DND-41 (cell line): ENCODE data around the gene IGFLR1.

Experiments used
- ATAC-seq: fragments of 200-7000 bp; cut with Tn5 transposase; 3 replicates; pipeline ENCODE4 v1.9.1; 2021; ENCODE audit warnings: low read depth; ENCODE audit not compliant: insufficient read depth
- DNase-seq: peaks from one replicate; pipeline ENCODE4 v3.0.0-alpha.2; 2020
- H2AFZ ChIP-seq: 2 replicates; pipeline ENCODE4 v1.6.0; 2012; ENCODE audit warnings: low read depth, low read length
- H3K27ac ChIP-seq: 2 replicates; pipeline ENCODE4 v1.5.1; 2012; ENCODE audit warnings: low read length, inconsistent platforms
- H3K27me3 ChIP-seq: fragments of 200-600 bp; sonication (generic); 2 replicates; pipeline ENCODE4 v1.6.0; 2012; ENCODE audit warnings: low read length, mild to moderate bottlenecking, inconsistent platforms; ENCODE audit not compliant: insufficient read depth, poor library complexity
- H3K36me3 ChIP-seq: 2 replicates; pipeline ENCODE4 v1.5.1; 2012; ENCODE audit warnings: low read length, inconsistent platforms; ENCODE audit not compliant: insufficient read depth
- H3K4me1 ChIP-seq: 2 replicates; pipeline ENCODE4 v1.5.1; 2012; ENCODE audit warnings: mild to moderate bottlenecking, low read length; ENCODE audit not compliant: insufficient read depth
- H3K4me2 ChIP-seq: 2 replicates; pipeline ENCODE4 v1.6.0; 2012; ENCODE audit warnings: mild to moderate bottlenecking, moderate library complexity, low read length, inconsistent platforms; ENCODE audit not compliant: insufficient read depth
- H3K4me3 ChIP-seq, 2 experiments: fragments of 200-600 bp in 1 of 2; shearing (Covaris generic) in 1 of 2; 2 replicates each; pipeline ENCODE4 v1.5.1; 2012 to 2016; ENCODE audit warnings: inconsistent platforms in 2 of 2, low read length in 2 of 2, mild to moderate bottlenecking in 2 of 2, low read depth in 1 of 2, moderate library complexity in 1 of 2
- H3K79me2 ChIP-seq: 2 replicates; pipeline ENCODE4 v1.6.0; 2012; ENCODE audit warnings: low read length, inconsistent platforms; ENCODE audit not compliant: insufficient read depth
- H3K9ac ChIP-seq: 2 replicates; pipeline ENCODE4 v1.6.0; 2012; ENCODE audit warnings: low read depth, mild to moderate bottlenecking, inconsistent platforms, low read length, moderate library complexity
- H3K9me3 ChIP-seq: 2 replicates; pipeline ENCODE4 v1.5.1; 2012; ENCODE audit warnings: low read length, moderate library complexity, mild to moderate bottlenecking, inconsistent platforms; ENCODE audit not compliant: insufficient read depth, severe bottlenecking
- H4K20me1 ChIP-seq: 2 replicates; pipeline ENCODE4 v1.6.0; 2012; ENCODE audit warnings: low read length; ENCODE audit not compliant: insufficient read depth
- EZH2 ChIP-seq: IDR thresholded peaks from 3 replicates; pipeline ENCODE4 v1.6.1; 2012; ENCODE audit warnings: borderline replicate concordance, low read depth, mild to moderate bottlenecking, moderate library complexity, low read length, inconsistent platforms; ENCODE audit not compliant: severe bottlenecking
- TF ChIP-seq, protein P1 (sequence below): IDR thresholded peaks from 2 replicates; pipeline ENCODE4 v1.5.1; 2012; ENCODE audit warnings: borderline replicate concordance, low read length, moderate library complexity, mild to moderate bottlenecking; ENCODE audit not compliant: poor library complexity, severe bottlenecking; ENCODE audit errors: extremely low read depth

IGFLR1 gene

GRCh38 chr19:35781650-35782049, 39.4 kb upstream of the IGFLR1 start:
- Histone ChIP-seq H3K27ac (no peak overlapping the region), H3K79me2 (peaks cover 27% of the 10 kb centered on the region), H3K9me3 (no peaks in the 10 kb centered on the region), H3K9ac (no peak overlapping the region), H3K36me3 (peaks cover 88% of the 10 kb centered on the region), H3K4me1 (peaks cover 15% of the 10 kb centered on the region), H3K4me3 (no peak overlapping the region), H2AFZ (no peak overlapping the region), H3K4me2 (no peak overlapping the region), H4K20me1 (peaks cover 41% of the 10 kb centered on the region), H3K27me3 (no peaks in the 10 kb centered on the region)
- DNase-seq = no peak
- TF ChIP-seq, protein P1, sequence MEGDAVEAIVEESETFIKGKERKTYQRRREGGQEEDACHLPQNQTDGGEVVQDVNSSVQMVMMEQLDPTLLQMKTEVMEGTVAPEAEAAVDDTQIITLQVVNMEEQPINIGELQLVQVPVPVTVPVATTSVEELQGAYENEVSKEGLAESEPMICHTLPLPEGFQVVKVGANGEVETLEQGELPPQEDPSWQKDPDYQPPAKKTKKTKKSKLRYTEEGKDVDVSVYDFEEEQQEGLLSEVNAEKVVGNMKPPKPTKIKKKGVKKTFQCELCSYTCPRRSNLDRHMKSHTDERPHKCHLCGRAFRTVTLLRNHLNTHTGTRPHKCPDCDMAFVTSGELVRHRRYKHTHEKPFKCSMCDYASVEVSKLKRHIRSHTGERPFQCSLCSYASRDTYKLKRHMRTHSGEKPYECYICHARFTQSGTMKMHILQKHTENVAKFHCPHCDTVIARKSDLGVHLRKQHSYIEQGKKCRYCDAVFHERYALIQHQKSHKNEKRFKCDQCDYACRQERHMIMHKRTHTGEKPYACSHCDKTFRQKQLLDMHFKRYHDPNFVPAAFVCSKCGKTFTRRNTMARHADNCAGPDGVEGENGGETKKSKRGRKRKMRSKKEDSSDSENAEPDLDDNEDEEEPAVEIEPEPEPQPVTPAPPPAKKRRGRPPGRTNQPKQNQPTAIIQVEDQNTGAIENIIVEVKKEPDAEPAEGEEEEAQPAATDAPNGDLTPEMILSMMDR = no peak
- no peak for TF ChIP-seq EZH2
- no peak for ATAC-seq

DNA sequence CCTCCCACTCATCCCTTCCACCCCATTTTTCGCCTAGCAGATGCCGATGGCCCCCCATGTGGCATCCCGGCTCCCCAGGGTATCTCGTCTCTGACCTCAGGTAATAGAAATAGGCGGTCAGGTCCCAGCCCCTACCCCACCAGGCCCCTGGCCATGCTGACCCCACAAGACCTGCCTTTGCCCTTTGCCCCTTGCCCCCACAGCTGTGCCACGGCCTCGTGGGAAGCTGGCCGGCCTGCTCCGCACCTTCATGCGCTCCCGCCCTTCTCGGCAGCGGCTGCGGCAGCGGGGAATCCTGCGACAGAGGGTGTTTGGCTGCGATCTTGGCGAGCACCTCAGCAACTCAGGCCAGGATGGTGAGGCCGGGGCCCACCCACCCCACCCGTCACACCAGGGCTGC, 38.5 kb upstream of the IGFLR1 start:
- TF ChIP-seq, protein P1 = no peak
- TF ChIP-seq EZH2 = no peak
- Histone ChIP-seq H3K9me3 (no peaks in the 10 kb centered on the region), H3K4me2 (no peak overlapping the region), H3K27ac (no peak overlapping the region), H3K4me1 (peaks cover 22% of the 10 kb centered on the region), H4K20me1 (peaks cover 47% of the 10 kb centered on the region), H2AFZ (no peak overlapping the region), H3K79me2 (peaks cover 37% of the 10 kb centered on the region), H3K4me3 (no peak overlapping the region), H3K27me3 (no peaks in the 10 kb centered on the region), H3K36me3 (peaks cover 80% of the 10 kb centered on the region), H3K9ac (no peak overlapping the region)
- ATAC-seq (no peak), DNase-seq (no peak)

DNA sequence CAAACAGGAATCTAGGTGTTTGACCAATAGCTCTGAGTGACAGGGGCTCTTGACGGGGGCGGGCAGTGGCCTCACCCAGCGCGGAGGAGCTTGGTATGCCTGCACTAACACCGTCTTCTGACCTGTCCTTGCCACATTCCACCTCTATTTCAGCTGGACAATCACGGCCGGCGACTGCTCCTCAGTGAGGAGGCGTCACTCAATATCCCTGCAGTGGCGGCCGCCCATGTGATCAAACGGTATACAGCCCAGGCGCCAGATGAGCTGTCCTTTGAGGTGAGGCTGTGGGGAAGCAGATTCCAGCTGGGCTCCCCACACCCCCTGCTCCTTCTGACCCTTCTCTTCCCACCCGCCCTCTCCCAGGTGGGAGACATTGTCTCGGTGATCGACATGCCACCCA, 37.8 kb upstream of the IGFLR1 start:
- Histone ChIP-seq H3K9ac (no peak overlapping the region), H3K4me3 (no peak overlapping the region), H3K4me2 (no peak overlapping the region), H4K20me1 (peaks cover 47% of the 10 kb centered on the region), H3K27me3 (no peaks in the 10 kb centered on the region), H3K27ac (no peak overlapping the region), H3K9me3 (no peaks in the 10 kb centered on the region), H3K79me2 (peaks cover 38% of the 10 kb centered on the region), H3K36me3 (peaks cover 76% of the 10 kb centered on the region), H2AFZ (no peak overlapping the region), H3K4me1 (peaks cover 23% of the 10 kb centered on the region)
- ATAC-seq (no peak), DNase-seq (no peak)
- no peak for TF ChIP-seq EZH2
- TF ChIP-seq, protein P1 = no peak

- H3K27ac ChIP-seq = no peak overlapping the region
- H3K4me2 ChIP-seq = peak overlapping the region; percentile 14; the same call in 1 of the 2 replicates
- no peak overlapping the region for H3K4me3 ChIP-seq
- peaks cover 47% of the 10 kb centered on the region for H4K20me1 ChIP-seq
- no peaks in the 10 kb centered on the region for H3K9me3 ChIP-seq
- H3K79me2 ChIP-seq = peaks cover 38% of the 10 kb centered on the region
- no peak for TF ChIP-seq EZH2
- TF ChIP-seq, protein P1 = no peak
- H3K27me3 ChIP-seq = no peaks in the 10 kb centered on the region
- ATAC-seq (no peak), DNase-seq (no peak)
- H3K36me3 ChIP-seq = peaks cover 69% of the 10 kb centered on the region
- peaks cover 29% of the 10 kb centered on the region for H3K4me1 ChIP-seq
- H3K9ac ChIP-seq = 0 out of 2 replicates have a peak overlapping the region, but pooled peaks have one; percentile 7
- H2AFZ ChIP-seq = no peak overlapping the region
Measured at GRCh38 chr19:35779033-35779432, 36.8 kb upstream of the IGFLR1 start.
